IMR-90 (cell line): ENCODE measurements around the gene TSEN34.
"Not testable (repeated sequence)": the region's sequence is repeated elsewhere in the genome, so short reads cannot be mapped to it uniquely, and the experiment has no call there.

Experiments
- CHD1 ChIP-seq: IDR thresholded peaks from 2 replicates; pipeline ENCODE4 v1.6.1; 2012; ENCODE audit warnings: low read depth, low read length, improper control_type of control experiment
- FOS ChIP-seq: fragments of 150-350 bp; IDR thresholded peaks from 2 replicates; pipeline ENCODE4 v1.6.1; 2016; ENCODE audit warnings: low read depth, low read length
- MAFK ChIP-seq: IDR thresholded peaks from 2 replicates; pipeline ENCODE4 v1.6.1; 2012; ENCODE audit warnings: low read depth, low read length, improper control_type of control experiment
- POLR2A ChIP-seq: IDR thresholded peaks from 2 replicates; pipeline ENCODE4 v1.6.1; 2012; ENCODE audit warnings: mild to moderate bottlenecking, low read depth, low read length
- RAD21 ChIP-seq: IDR thresholded peaks from 2 replicates; pipeline ENCODE4 v1.6.1; 2012; ENCODE audit warnings: low read length, improper control_type of control experiment
- RCOR1 ChIP-seq: IDR thresholded peaks from 2 replicates; pipeline ENCODE4 v1.6.1; 2012; ENCODE audit warnings: mild to moderate bottlenecking, low read length, improper control_type of control experiment; ENCODE audit not compliant: insufficient replicate concordance
- RFX5 ChIP-seq: IDR thresholded peaks from 2 replicates; pipeline ENCODE4 v1.8.0; 2012; ENCODE audit warnings: low read depth, mild to moderate bottlenecking, low read length, moderate library complexity
- USF2 ChIP-seq: fragments of 150-350 bp; IDR thresholded peaks from 2 replicates; pipeline ENCODE4 v1.6.1; 2017; ENCODE audit warnings: mild to moderate bottlenecking, antibody characterized with exemption, low read length, low read depth
- TF ChIP-seq, protein P1 (sequence below): conservative IDR thresholded peaks from 2 replicates; pipeline ENCODE4 v1.5.1; 2012; ENCODE audit warnings: mild to moderate bottlenecking, low read depth, low read length, improper control_type of control experiment
- TF ChIP-seq, protein P2 (sequence below): fragments of 150-350 bp; IDR thresholded peaks from 2 replicates; pipeline ENCODE4 v1.6.1; 2016; ENCODE audit warnings: low read depth, mild to moderate bottlenecking, low read length, moderate library complexity, borderline replicate concordance

DNA sequence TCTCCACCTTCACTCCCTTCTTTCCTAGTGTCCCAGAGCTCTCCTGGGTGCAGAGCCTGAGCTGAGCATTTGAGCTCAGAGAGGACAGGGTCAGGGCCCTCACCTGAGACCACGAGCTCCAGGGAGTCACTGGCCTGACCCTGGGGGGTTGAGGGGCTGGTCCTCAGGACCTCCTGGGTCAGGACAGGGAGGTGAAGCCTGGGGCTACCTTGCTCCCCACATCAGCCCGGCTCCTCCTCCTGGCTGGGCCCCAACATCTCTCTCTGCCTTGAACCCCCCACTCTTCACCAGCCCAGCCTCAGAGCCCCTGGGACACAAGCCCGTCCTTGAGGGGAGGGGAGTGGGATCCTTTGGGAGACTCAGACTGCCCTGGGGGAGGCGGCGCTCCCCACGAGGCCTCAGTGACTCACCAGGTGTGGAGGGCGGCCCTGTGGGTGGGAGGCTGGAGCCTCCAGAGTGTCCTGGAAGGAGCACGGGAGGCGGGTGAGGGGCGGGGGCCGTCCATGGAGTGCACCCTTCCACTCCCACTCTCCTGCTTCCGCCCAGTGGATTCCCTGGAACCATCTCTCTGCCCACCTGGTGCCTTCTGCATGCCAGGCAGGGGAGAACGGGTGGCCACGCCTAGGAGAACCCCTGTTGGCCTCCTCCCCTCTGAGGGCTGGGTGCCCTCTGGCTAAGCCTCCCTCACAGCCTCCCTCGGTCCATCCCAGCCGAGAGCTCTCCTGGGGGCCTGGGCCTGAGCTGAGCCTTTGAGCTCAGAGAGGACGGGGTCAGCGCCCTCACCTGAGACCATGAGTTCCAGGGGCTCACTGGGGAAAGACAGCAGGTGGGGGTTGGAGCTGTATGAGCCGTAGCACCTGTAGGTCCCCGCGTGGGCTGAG is 48.6 kb downstream of the TSEN34 start:
- TF ChIP-seq POLR2A, RCOR1, MAFK, USF2, RFX5, CHD1, FOS, RAD21: not testable (repeated sequence)
- TF ChIP-seq, protein P1, sequence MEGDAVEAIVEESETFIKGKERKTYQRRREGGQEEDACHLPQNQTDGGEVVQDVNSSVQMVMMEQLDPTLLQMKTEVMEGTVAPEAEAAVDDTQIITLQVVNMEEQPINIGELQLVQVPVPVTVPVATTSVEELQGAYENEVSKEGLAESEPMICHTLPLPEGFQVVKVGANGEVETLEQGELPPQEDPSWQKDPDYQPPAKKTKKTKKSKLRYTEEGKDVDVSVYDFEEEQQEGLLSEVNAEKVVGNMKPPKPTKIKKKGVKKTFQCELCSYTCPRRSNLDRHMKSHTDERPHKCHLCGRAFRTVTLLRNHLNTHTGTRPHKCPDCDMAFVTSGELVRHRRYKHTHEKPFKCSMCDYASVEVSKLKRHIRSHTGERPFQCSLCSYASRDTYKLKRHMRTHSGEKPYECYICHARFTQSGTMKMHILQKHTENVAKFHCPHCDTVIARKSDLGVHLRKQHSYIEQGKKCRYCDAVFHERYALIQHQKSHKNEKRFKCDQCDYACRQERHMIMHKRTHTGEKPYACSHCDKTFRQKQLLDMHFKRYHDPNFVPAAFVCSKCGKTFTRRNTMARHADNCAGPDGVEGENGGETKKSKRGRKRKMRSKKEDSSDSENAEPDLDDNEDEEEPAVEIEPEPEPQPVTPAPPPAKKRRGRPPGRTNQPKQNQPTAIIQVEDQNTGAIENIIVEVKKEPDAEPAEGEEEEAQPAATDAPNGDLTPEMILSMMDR = not testable (repeated sequence)
- TF ChIP-seq, protein P2, sequence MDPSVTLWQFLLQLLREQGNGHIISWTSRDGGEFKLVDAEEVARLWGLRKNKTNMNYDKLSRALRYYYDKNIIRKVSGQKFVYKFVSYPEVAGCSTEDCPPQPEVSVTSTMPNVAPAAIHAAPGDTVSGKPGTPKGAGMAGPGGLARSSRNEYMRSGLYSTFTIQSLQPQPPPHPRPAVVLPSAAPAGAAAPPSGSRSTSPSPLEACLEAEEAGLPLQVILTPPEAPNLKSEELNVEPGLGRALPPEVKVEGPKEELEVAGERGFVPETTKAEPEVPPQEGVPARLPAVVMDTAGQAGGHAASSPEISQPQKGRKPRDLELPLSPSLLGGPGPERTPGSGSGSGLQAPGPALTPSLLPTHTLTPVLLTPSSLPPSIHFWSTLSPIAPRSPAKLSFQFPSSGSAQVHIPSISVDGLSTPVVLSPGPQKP = not testable (repeated sequence)
